Cardiac fibroblast (primary cell): Measurements from ENCODE around the gene DNAH3.
A peak's percentile ranks its signal among the peaks of the same experiment; 100 is the strongest.

Experiments
- DNase-seq, 2 donors: peaks; one replicate each; pipeline versions ENCODE4 v3.0.0 to v3.0.0-alpha.2; 2010; ENCODE audit warnings: low read depth in 2 of 2
- H3K4me3 ChIP-seq, 2 donors: replicated peaks in 1 of 2; 1 replicate in 1 of 2; 2 replicates in 1 of 2; pipeline ENCODE4 v1.5.1; 2011; ENCODE audit warnings: low read depth in 2 of 2, low read length in 2 of 2, mild to moderate bottlenecking in 2 of 2, moderate library complexity in 1 of 2
- CTCF ChIP-seq: IDR thresholded peaks from one replicate; pipeline ENCODE4 v1.5.1; 2011; ENCODE audit warnings: low read depth, mild to moderate bottlenecking, low read length, inconsistent platforms

DNAH3 gene

GRCh38 chr16:21190599-21190998, 40.0 kb upstream of the DNAH3 start:
- no peak for TF ChIP-seq CTCF
- no peak overlapping the region for H3K4me3 ChIP-seq
- DNase-seq: no peak

DNA sequence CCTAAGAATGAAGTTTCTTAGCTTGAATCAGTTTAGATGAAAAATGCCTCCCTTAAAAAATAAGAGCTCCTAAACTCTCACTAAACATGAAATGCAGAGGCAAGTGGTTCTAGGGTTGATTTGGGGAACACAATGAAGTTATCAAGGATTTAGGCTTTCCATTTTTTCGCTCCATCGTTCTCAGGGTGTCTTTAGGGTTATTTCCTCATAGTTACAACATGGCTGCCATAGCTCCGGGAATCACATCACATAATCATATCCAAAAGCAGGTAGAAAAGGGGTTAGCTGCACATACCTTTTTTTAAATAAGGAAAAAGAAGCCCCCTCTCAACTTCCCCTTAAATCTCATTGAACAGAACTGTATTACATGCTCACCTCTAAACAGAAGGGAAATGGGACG, 39.4 kb upstream of the DNAH3 start:
- no peak for TF ChIP-seq CTCF

GRCh38 chr16:21189311-21189710, 38.7 kb upstream of the DNAH3 start:
- no peak overlapping the region for H3K4me3 ChIP-seq
- no peak for DNase-seq
- TF ChIP-seq CTCF: no peak

More for the DNA sequence above, 39.4 kb upstream of the DNAH3 start:
- H3K4me3 ChIP-seq: no peak overlapping the region
- no peak for DNase-seq

- peak in 1 of 2 donors; percentile 25 for DNase-seq
- no peak for TF ChIP-seq CTCF
- no peak overlapping the region for H3K4me3 ChIP-seq
Measured at GRCh38 chr16:21186326-21186691, 35.7 kb upstream of the DNAH3 start.

DNA sequence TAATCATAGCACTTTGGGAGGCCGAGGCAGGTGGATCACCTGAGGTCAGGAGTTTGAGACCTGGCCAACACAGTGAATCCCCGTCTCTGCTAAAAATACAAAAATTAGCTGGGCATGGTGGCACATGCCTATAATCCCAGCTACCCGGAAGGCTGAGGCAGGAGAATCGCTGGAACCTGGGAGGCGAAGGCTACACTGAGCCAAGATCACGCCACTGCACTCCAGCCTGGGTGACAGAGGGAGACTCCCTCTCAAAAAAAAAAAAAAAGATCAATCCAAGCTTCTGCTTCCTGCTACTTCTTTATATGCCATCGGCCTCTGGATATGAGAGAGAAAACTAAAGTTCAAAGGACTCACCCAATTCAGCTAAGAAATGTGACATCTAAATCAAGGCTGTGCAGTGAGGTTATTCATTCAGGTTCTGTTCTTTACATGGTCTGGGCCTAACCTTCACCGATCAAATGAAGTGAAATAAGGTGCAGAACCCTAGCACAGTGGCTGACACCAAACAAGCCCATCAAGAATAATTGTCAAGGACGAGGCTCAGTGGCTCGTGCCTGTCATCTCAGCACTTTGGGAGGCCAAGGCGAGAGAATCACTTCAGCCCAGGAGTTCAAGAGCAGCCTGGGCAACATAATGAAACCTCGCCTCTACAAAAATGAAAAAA, 35.1 kb upstream of the DNAH3 start:
- no peak for TF ChIP-seq CTCF
- H3K4me3 ChIP-seq: no peak overlapping the region
- DNase-seq: no peak

DNA sequence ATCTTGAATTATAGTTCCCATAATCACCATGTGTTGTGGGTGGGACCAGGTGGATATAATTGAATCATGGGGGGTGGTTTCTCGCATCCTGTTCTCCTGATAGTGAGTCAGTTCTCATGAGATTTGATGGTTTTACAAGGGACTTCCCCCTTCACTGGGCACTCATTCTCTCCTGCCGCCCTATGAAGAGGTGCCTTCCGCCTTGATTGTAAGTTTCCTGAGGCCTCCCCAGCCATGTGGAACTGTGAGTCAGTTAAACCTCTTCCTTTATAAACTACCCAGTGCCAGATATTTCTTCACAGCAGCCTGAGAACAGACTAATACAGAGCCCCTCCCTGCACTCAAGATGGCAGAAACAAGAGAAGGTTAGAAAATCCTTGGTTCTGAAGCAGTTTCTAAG, 34.2 kb upstream of the DNAH3 start:
- TF ChIP-seq CTCF: no peak
- DNase-seq: peak in 1 of 2 donors; percentile 80
- no peak overlapping the region for H3K4me3 ChIP-seq

DNA sequence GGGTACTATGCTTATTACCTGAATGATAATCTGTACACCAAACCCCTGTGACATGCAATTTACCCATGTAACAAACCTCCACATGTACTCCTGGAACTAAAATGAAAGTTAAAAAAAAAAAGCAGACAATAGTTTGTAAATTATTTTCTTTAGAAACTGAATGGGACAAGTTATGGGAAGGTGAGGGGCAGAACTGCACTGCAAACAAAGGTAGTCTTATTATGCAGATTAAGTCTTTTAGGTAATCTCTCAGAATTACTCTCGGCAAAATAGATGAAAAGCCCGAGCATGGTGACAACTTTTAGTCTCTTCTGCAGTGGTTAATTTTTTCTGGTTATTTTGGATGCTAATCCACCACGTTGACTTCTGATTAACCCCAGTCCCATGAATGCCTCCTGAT, 33.3 kb upstream of the DNAH3 start:
- DNase-seq: no peak
- no peak overlapping the region for H3K4me3 ChIP-seq
- no peak for TF ChIP-seq CTCF
